ENCODE data around the gene IGSF23. TPM values are rescaled to one million over a fixed set of nuclear protein-coding genes. Genes with fewer than 3 reads are reported as not detected.

IGSF23 gene
- total and polyA plus RNA-seq, 5 donors from 2014 or later: not detected

DNA sequence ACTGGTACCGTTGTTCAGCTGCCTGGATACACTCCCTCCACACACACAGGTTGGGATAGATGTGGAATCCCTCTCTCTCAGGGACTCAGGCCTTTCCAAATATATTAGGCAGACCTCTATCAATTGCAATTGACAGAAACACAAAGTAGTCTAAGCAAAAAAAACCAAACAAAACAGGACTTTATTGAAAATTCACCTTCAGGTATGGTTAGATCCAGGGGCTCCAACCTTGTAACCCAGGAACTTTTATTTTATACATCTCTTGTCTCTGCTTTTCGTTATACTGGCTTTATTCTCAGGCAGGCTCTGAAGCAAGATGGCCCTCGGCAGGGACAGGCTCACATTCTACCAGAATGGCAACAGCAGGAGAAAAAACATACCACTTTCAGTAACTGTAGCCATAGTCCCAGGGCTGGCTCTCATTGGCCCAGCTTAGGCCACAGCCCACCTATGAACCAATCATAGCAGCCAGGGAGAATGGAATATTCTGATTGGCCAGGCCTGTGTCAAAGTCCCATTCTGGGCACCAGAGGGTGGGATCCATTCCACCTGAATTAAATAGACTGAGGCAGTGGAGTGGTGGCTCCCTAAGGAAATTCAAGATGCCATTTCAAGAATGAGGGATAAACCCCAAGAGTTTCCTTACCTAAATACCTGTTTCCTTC lies 44.8 kb downstream of the IGSF23 start:
- Histone ChIP-seq H3K27me3 (ENCODE audit: control insufficient read depth, insufficient read depth, low read length) (no peaks in the 10 kb centered on the region), H3K4me1 (ENCODE audit: control insufficient read depth, insufficient read depth, low read length, poor library complexity, severe bottlenecking) (no peaks in the 10 kb centered on the region), H3K4me3 (ENCODE audit: low read depth, low read length) (no peak overlapping the region), H3K27ac (ENCODE audit: insufficient read depth, low read length, poor library complexity, severe bottlenecking) (no peak overlapping the region), H3K36me3 (ENCODE audit: control insufficient read depth, insufficient read depth, low read length) (no peaks in the 10 kb centered on the region), H3K9me3 (ENCODE audit: control insufficient read depth in 2 of 2, low read length in 2 of 2) (no peaks in the 10 kb centered on the region)
- Mint-ChIP-seq H3K9me3 (peaks cover 0 to 2% (median 0%) of the 10 kb centered on the region in 7 donors), H3K4me1 (peaks cover 0 to 12% (median 5%) of the 10 kb centered on the region in 4 donors), H3K27me3 (no peaks in the 10 kb centered on the region), H3K27ac (no peak overlapping the region), H3K36me3 (no peaks in the 10 kb centered on the region), H3K4me3 (no peak overlapping the region)
- ATAC-seq (ENCODE audit: low read depth in 2 of 2): no peak
- no peak for DNase-seq

DNA sequence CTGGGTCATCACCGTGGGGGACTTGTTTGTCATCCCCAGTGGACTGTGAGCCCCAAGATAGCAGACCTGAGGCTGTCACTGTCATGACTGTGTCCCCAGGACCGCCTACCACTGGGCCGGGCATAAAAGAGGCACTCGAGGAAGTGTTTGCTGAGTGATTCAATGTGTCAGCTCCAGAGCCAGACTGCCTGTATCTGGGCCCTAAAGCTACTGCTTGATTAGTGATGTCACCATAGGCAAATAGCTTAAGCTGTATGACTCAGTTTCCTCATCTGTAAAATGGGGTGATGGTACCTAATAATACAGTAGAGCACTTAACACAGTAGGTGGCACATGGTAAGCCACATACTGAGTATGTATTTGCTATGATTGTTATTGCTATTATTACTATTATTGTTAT lies 46.7 kb downstream of the IGSF23 start:
- ATAC-seq (ENCODE audit: low read depth in 2 of 2): no peak

GRCh38 chr19:44661205-44661604 lies 47.8 kb downstream of the IGSF23 start:
- no peak overlapping the region for H3K4me3 ChIP-seq (ENCODE audit: low read depth, low read length)
- no peak overlapping the region for H3K27ac ChIP-seq (ENCODE audit: insufficient read depth, low read length, poor library complexity, severe bottlenecking)
- H3K9me3 Mint-ChIP-seq: peaks cover 0 to 2% (median 0%) of the 10 kb centered on the region in 7 donors
- no peak overlapping the region for H3K4me3 Mint-ChIP-seq
- ATAC-seq (ENCODE audit: low read depth in 2 of 2) (no peak), DNase-seq (no peak)
- no peaks in the 10 kb centered on the region for H3K4me1 ChIP-seq (ENCODE audit: control insufficient read depth, insufficient read depth, low read length, poor library complexity, severe bottlenecking)
- H3K27me3 ChIP-seq (ENCODE audit: control insufficient read depth, insufficient read depth, low read length): no peaks in the 10 kb centered on the region
- no peaks in the 10 kb centered on the region for H3K36me3 Mint-ChIP-seq
- no peaks in the 10 kb centered on the region for H3K27me3 Mint-ChIP-seq
- H3K9me3 ChIP-seq (ENCODE audit: control insufficient read depth in 2 of 2, low read length in 2 of 2): no peaks in the 10 kb centered on the region
- H3K4me1 Mint-ChIP-seq: peaks cover 0 to 6% (median 0%) of the 10 kb centered on the region in 4 donors
- H3K36me3 ChIP-seq (ENCODE audit: control insufficient read depth, insufficient read depth, low read length): no peaks in the 10 kb centered on the region
- H3K27ac Mint-ChIP-seq: no peak overlapping the region

More for the DNA sequence above, 46.7 kb downstream of the IGSF23 start:
- H3K27ac ChIP-seq (ENCODE audit: insufficient read depth, low read length, poor library complexity, severe bottlenecking): no peak overlapping the region
- Mint-ChIP-seq H3K4me1 (peaks cover 0 to 6% (median 0%) of the 10 kb centered on the region in 4 donors), H3K27me3 (no peaks in the 10 kb centered on the region), H3K4me3 (no peak overlapping the region), H3K36me3 (no peaks in the 10 kb centered on the region), H3K9me3 (peaks cover 0 to 2% (median 0%) of the 10 kb centered on the region in 7 donors), H3K27ac (no peak overlapping the region)
- no peaks in the 10 kb centered on the region for H3K36me3 ChIP-seq (ENCODE audit: control insufficient read depth, insufficient read depth, low read length)
- no peaks in the 10 kb centered on the region for H3K4me1 ChIP-seq (ENCODE audit: control insufficient read depth, insufficient read depth, low read length, poor library complexity, severe bottlenecking)
- no peaks in the 10 kb centered on the region for H3K27me3 ChIP-seq (ENCODE audit: control insufficient read depth, insufficient read depth, low read length)
- DNase-seq: no peak
- H3K4me3 ChIP-seq (ENCODE audit: low read depth, low read length): no peak overlapping the region
- H3K9me3 ChIP-seq (ENCODE audit: control insufficient read depth in 2 of 2, low read length in 2 of 2): no peaks in the 10 kb centered on the region

- Histone ChIP-seq H3K9me3 (ENCODE audit: control insufficient read depth in 2 of 2, low read length in 2 of 2) (no peaks in the 10 kb centered on the region), H3K27ac (ENCODE audit: insufficient read depth, low read length, poor library complexity, severe bottlenecking) (no peak overlapping the region), H3K36me3 (ENCODE audit: control insufficient read depth, insufficient read depth, low read length) (no peaks in the 10 kb centered on the region), H3K4me1 (ENCODE audit: control insufficient read depth, insufficient read depth, low read length, poor library complexity, severe bottlenecking) (no peaks in the 10 kb centered on the region), H3K27me3 (ENCODE audit: control insufficient read depth, insufficient read depth, low read length) (no peaks in the 10 kb centered on the region), H3K4me3 (ENCODE audit: low read depth, low read length) (no peak overlapping the region)
- peaks cover 0 to 5% (median 0%) of the 10 kb centered on the region in 4 donors for H3K4me1 Mint-ChIP-seq
- no peak overlapping the region for H3K27ac Mint-ChIP-seq
- H3K36me3 Mint-ChIP-seq: no peaks in the 10 kb centered on the region
- ATAC-seq (ENCODE audit: low read depth in 2 of 2) (no peak), DNase-seq (no peak)
- H3K27me3 Mint-ChIP-seq: no peaks in the 10 kb centered on the region
- H3K9me3 Mint-ChIP-seq: peaks cover 0 to 2% (median 0%) of the 10 kb centered on the region in 7 donors
- H3K4me3 Mint-ChIP-seq: no peak overlapping the region
Measured at GRCh38 chr19:44661904-44662303, 48.5 kb downstream of the IGSF23 start.

GRCh38 chr19:44662691-44663385 lies 49.5 kb downstream of the IGSF23 start:
- Histone ChIP-seq H3K36me3 (ENCODE audit: control insufficient read depth, insufficient read depth, low read length) (no peaks in the 10 kb centered on the region), H3K4me3 (ENCODE audit: low read depth, low read length) (no peak overlapping the region), H3K27me3 (ENCODE audit: control insufficient read depth, insufficient read depth, low read length) (no peaks in the 10 kb centered on the region), H3K4me1 (ENCODE audit: control insufficient read depth, insufficient read depth, low read length, poor library complexity, severe bottlenecking) (no peaks in the 10 kb centered on the region), H3K9me3 (ENCODE audit: control insufficient read depth in 2 of 2, low read length in 2 of 2) (no peaks in the 10 kb centered on the region), H3K27ac (ENCODE audit: insufficient read depth, low read length, poor library complexity, severe bottlenecking) (no peak overlapping the region)
- Mint-ChIP-seq H3K27ac (no peak overlapping the region), H3K4me3 (no peak overlapping the region), H3K4me1 (no peaks in the 10 kb centered on the region), H3K9me3 (peaks cover 0 to 2% (median 0%) of the 10 kb centered on the region in 7 donors), H3K27me3 (no peaks in the 10 kb centered on the region), H3K36me3 (no peaks in the 10 kb centered on the region)
- no peak for ATAC-seq (ENCODE audit: low read depth in 2 of 2)
- DNase-seq: no peak

DNA sequence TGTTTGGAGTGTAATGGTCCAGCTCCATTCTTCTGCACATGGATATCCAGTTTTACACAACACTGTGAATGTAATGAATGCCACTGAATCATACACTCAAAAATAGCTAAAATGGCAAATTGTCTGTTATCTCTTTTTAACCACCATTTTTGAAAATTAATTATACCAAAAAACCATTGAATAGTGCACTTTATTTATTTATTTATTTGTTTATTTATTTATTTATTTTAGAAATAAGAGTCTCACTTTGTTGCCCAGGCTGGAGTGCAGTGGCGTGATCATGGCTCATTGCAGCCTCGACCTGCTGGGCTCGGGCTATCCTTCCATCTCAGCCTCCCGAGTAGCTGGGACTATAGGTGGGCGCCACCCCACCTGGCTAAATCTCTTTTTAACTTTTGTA lies 50.6 kb downstream of the IGSF23 start:
- no peaks in the 10 kb centered on the region for H3K27me3 ChIP-seq (ENCODE audit: control insufficient read depth, insufficient read depth, low read length)
- no peaks in the 10 kb centered on the region for H3K27me3 Mint-ChIP-seq
- no peak overlapping the region for H3K4me3 ChIP-seq (ENCODE audit: low read depth, low read length)
- DNase-seq (no peak), ATAC-seq (ENCODE audit: low read depth in 2 of 2) (no peak)
- H3K4me3 Mint-ChIP-seq: no peak overlapping the region
- no peaks in the 10 kb centered on the region for H3K4me1 ChIP-seq (ENCODE audit: control insufficient read depth, insufficient read depth, low read length, poor library complexity, severe bottlenecking)
- H3K27ac Mint-ChIP-seq: no peak overlapping the region
- H3K9me3 ChIP-seq (ENCODE audit: control insufficient read depth in 2 of 2, low read length in 2 of 2): no peaks in the 10 kb centered on the region
- no peak overlapping the region for H3K27ac ChIP-seq (ENCODE audit: insufficient read depth, low read length, poor library complexity, severe bottlenecking)
- no peaks in the 10 kb centered on the region for H3K9me3 Mint-ChIP-seq
- H3K4me1 Mint-ChIP-seq: no peaks in the 10 kb centered on the region
- H3K36me3 ChIP-seq (ENCODE audit: control insufficient read depth, insufficient read depth, low read length): no peaks in the 10 kb centered on the region
- no peaks in the 10 kb centered on the region for H3K36me3 Mint-ChIP-seq

- H3K27me3 Mint-ChIP-seq: no peaks in the 10 kb centered on the region
- Histone ChIP-seq H3K36me3 (ENCODE audit: control insufficient read depth, insufficient read depth, low read length) (no peaks in the 10 kb centered on the region), H3K4me1 (ENCODE audit: control insufficient read depth, insufficient read depth, low read length, poor library complexity, severe bottlenecking) (no peaks in the 10 kb centered on the region), H3K27ac (ENCODE audit: insufficient read depth, low read length, poor library complexity, severe bottlenecking) (no peak overlapping the region), H3K9me3 (ENCODE audit: control insufficient read depth in 2 of 2, low read length in 2 of 2) (no peaks in the 10 kb centered on the region), H3K4me3 (ENCODE audit: low read depth, low read length) (no peak overlapping the region), H3K27me3 (ENCODE audit: control insufficient read depth, insufficient read depth, low read length) (no peaks in the 10 kb centered on the region)
- DNase-seq (no peak), ATAC-seq (ENCODE audit: low read depth in 2 of 2) (no peak)
- no peaks in the 10 kb centered on the region for H3K9me3 Mint-ChIP-seq
- no peaks in the 10 kb centered on the region for H3K36me3 Mint-ChIP-seq
- H3K27ac Mint-ChIP-seq: no peak overlapping the region
- no peak overlapping the region for H3K4me3 Mint-ChIP-seq
- no peaks in the 10 kb centered on the region for H3K4me1 Mint-ChIP-seq
Measured at GRCh38 chr19:44664976-44665375, 51.6 kb downstream of the IGSF23 start.
